H9 (cell line): ENCODE results near the gene AGBL3. TPM values are rescaled to one million over a fixed set of nuclear protein-coding genes. Genes with fewer than 3 reads are reported as not detected.
"Not testable (repeated sequence)": the region's sequence is repeated elsewhere in the genome, so short reads cannot be mapped to it uniquely, and the experiment has no call there.

Experiments
- DNase-seq: peaks from one replicate; pipeline ENCODE4 v3.0.0-alpha.2; 2017
- H2AFZ ChIP-seq: one replicate; pipeline ENCODE4 v1.6.1; 2013; ENCODE audit warnings: mild to moderate bottlenecking, low read length, control low read depth, moderate library complexity
- H2AK5ac ChIP-seq: 2 replicates; pipeline ENCODE4 v1.6.1; 2013; ENCODE audit warnings: low read length, control low read depth, mixed read lengths; ENCODE audit not compliant: insufficient read length
- H2BK120ac ChIP-seq: one replicate; pipeline ENCODE4 v1.6.1; 2013; ENCODE audit warnings: low read depth, mild to moderate bottlenecking, low read length, control low read depth, inconsistent platforms; ENCODE audit not compliant: poor library complexity, severe bottlenecking
- H2BK12ac ChIP-seq: 2 replicates; pipeline ENCODE4 v1.6.1; 2013; ENCODE audit warnings: low read length, control low read depth, mixed read lengths, low read depth; ENCODE audit not compliant: insufficient read length
- H2BK15ac ChIP-seq: 2 replicates; pipeline ENCODE4 v1.6.1; 2013; ENCODE audit warnings: low read depth, low read length, control low read depth
- H2BK20ac ChIP-seq: one replicate; pipeline ENCODE4 v1.6.1; 2013; ENCODE audit warnings: low read depth, mild to moderate bottlenecking, low read length, control low read depth, inconsistent platforms; ENCODE audit not compliant: poor library complexity, severe bottlenecking
- H2BK5ac ChIP-seq: 2 replicates; pipeline ENCODE4 v1.6.1; 2013; ENCODE audit warnings: low read length, control low read depth, mixed read lengths; ENCODE audit not compliant: insufficient read length
- H3K14ac ChIP-seq: 2 replicates; pipeline ENCODE4 v1.6.1; 2013; ENCODE audit warnings: low read length, control low read depth; ENCODE audit not compliant: insufficient read depth
- H3K18ac ChIP-seq: 2 replicates; pipeline ENCODE4 v1.6.1; 2013; ENCODE audit warnings: low read depth, mild to moderate bottlenecking, mixed read lengths, low read length, control low read depth; ENCODE audit not compliant: insufficient read length
- H3K23ac ChIP-seq: 2 replicates; pipeline ENCODE4 v1.6.1; 2013; ENCODE audit warnings: low read length, control low read depth, mixed read lengths, low read depth; ENCODE audit not compliant: insufficient read length
- H3K23me2 ChIP-seq: 2 replicates; pipeline ENCODE4 v1.6.1; 2013; ENCODE audit warnings: low read depth, mild to moderate bottlenecking, mixed read lengths, low read length, control low read depth; ENCODE audit not compliant: insufficient read length, poor library complexity, severe bottlenecking
- H3K27ac ChIP-seq: 2 replicates; pipeline ENCODE4 v1.5.1; 2013; ENCODE audit warnings: low read length, control low read depth, mixed read lengths, low read depth; ENCODE audit not compliant: insufficient read length
- H3K27me3 ChIP-seq: 2 replicates; pipeline ENCODE4 v1.6.1; 2013; ENCODE audit warnings: low read length, control low read depth, inconsistent platforms; ENCODE audit not compliant: insufficient read depth
- H3K4ac ChIP-seq: 2 replicates; pipeline ENCODE4 v1.6.1; 2013; ENCODE audit warnings: low read depth, mild to moderate bottlenecking, control low read depth, inconsistent platforms, low read length, moderate library complexity
- H3K4me1 ChIP-seq: 2 replicates; pipeline ENCODE4 v1.6.1; 2013; ENCODE audit warnings: low read length, control low read depth, inconsistent platforms; ENCODE audit not compliant: insufficient read depth
- H3K4me2 ChIP-seq: 2 replicates; pipeline ENCODE4 v1.6.1; 2013; ENCODE audit warnings: low read length, control low read depth, mixed read lengths; ENCODE audit not compliant: insufficient read length, insufficient read depth
- H3K56ac ChIP-seq: 2 replicates; pipeline ENCODE4 v1.6.1; 2013; ENCODE audit warnings: low read depth, mild to moderate bottlenecking, mixed read lengths, low read length, control low read depth; ENCODE audit not compliant: insufficient read length
- H3K79me1 ChIP-seq: 2 replicates; pipeline ENCODE4 v1.6.1; 2013; ENCODE audit warnings: low read depth, mild to moderate bottlenecking, moderate library complexity, low read length, control low read depth, inconsistent platforms; ENCODE audit not compliant: insufficient read depth, poor library complexity, severe bottlenecking
- H3K79me2 ChIP-seq: 2 replicates; pipeline ENCODE4 v1.6.1; 2013; ENCODE audit warnings: low read length, control low read depth, inconsistent platforms; ENCODE audit not compliant: insufficient read depth
- H3K9ac ChIP-seq: 2 replicates; pipeline ENCODE4 v1.6.1; 2013; ENCODE audit warnings: low read length, control low read depth, mixed read lengths; ENCODE audit not compliant: insufficient read length; ENCODE audit errors: extremely low read depth
- H3K9me3 ChIP-seq: one replicate; pipeline ENCODE4 v1.6.1; 2013; ENCODE audit warnings: low read depth, low read length, inconsistent platforms; ENCODE audit not compliant: control insufficient read depth
- H3T11ph ChIP-seq: one replicate; pipeline ENCODE4 v1.6.1; 2013; ENCODE audit warnings: mild to moderate bottlenecking, low read length, control low read depth, inconsistent platforms
- H4K20me1 ChIP-seq: one replicate; pipeline ENCODE4 v1.6.1; 2013; ENCODE audit not compliant: control insufficient read depth, insufficient read length, insufficient read depth
- H4K5ac ChIP-seq: 2 replicates; pipeline ENCODE4 v1.6.1; 2013; ENCODE audit warnings: low read depth, mild to moderate bottlenecking, mixed read lengths, low read length, control low read depth; ENCODE audit not compliant: insufficient read length
- H4K8ac ChIP-seq: replicated peaks from 2 replicates; pipeline ENCODE4 v1.6.1; 2013; ENCODE audit warnings: low read length, control low read depth, mixed read lengths, low read depth; ENCODE audit not compliant: insufficient read length
- H4K91ac ChIP-seq: 2 replicates; pipeline ENCODE4 v1.6.1; 2013; ENCODE audit warnings: low read depth, mild to moderate bottlenecking, moderate library complexity, mixed read lengths, low read length, control low read depth; ENCODE audit not compliant: insufficient read length
- H3K27ac Mint-ChIP-seq, 3 experiments: 2 replicates in 2 of 3; 3 replicates in 1 of 3; pipeline ENCODE4 v1.8.0; 2020 to 2021; ENCODE audit warnings: mixed read lengths in 3 of 3, mild to moderate bottlenecking in 1 of 3, moderate library complexity in 1 of 3
- H3K27me3 Mint-ChIP-seq: 2 replicates; pipeline ENCODE4 v1.8.0; 2021; ENCODE audit warnings: low read depth, mild to moderate bottlenecking, moderate library complexity, mixed read lengths
- H3K36me3 Mint-ChIP-seq, 3 experiments: 2 replicates in 2 of 3; 3 replicates in 1 of 3; pipeline ENCODE4 v1.8.0; 2020 to 2021; ENCODE audit warnings: low read depth in 3 of 3, mixed read lengths in 3 of 3; ENCODE audit not compliant: insufficient read depth in 1 of 3
- H3K4me1 Mint-ChIP-seq, 2 experiments: 2 replicates each; pipeline ENCODE4 v1.8.0; 2020; ENCODE audit warnings: mixed read lengths in 2 of 2
- H3K4me3 Mint-ChIP-seq, 2 experiments: 2 replicates in 1 of 2; 3 replicates in 1 of 2; pipeline ENCODE4 v1.8.0; 2020 to 2021; ENCODE audit warnings: mild to moderate bottlenecking in 2 of 2, mixed read lengths in 2 of 2, moderate library complexity in 1 of 2
- H3K9me3 Mint-ChIP-seq, 2 experiments: 2 replicates in 1 of 2; 3 replicates in 1 of 2; pipeline ENCODE4 v1.8.0; 2020; ENCODE audit warnings: mild to moderate bottlenecking in 2 of 2, mixed read lengths in 2 of 2, moderate library complexity in 1 of 2
- WGBS: extraction: QIAGEN DNeasy Blood & Tissue Kit; methylation state at CpG from one replicate; pipeline ENCODE4 v1.1.7; 2013; ENCODE audit warnings: missing lambda C conversion rate, low lambda C conversion rate, mixed read lengths; ENCODE audit not compliant: insufficient read length; ENCODE audit errors: extremely low coverage; 5-methylcytosine and 5-hydroxymethylcytosine counted together
- total RNA-seq: library from RNA; stranded (reverse); gene quantifications from 2 replicates; pipeline ENCODE4 v1.2.1, GENCODE V29; 2021
- TF ChIP-seq, protein P1 (sequence below): fragments of 200-600 bp; sonication (generic); conservative IDR thresholded peaks from 3 replicates; pipeline ENCODE4 v1.8.0; 2021; ENCODE audit warnings: antibody characterized with exemption, mild to moderate bottlenecking

Gene AGBL3
- total RNA-seq, 1 experiment from 2014 or later = 2.4 TPM

DNA sequence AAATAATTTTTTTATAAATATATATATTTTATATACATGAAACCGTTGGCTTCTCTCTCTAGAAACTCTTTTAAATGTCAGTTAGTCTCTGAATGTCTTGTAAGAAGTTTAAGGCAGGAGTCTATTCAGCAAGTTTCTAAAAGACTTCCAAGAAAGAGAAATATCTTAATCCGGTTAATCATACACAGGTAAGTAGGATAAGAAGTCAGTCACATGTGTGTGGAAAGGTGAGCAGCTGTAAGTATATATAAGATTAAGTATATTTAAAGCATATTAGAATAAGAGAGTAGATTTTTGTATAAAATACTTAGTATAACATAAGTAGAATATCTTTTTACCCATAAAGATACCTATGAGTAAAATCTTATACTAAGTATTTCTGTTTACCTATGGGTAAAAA is 48.9 kb downstream of the AGBL3 start:
- no peaks in the 10 kb centered on the region for H3K9me3 ChIP-seq
- H2BK20ac ChIP-seq = no peak overlapping the region
- no peak overlapping the region for H2BK15ac ChIP-seq
- H2BK12ac ChIP-seq = no peak overlapping the region
- DNase-seq = no peak
- no peak overlapping the region for H3K9ac ChIP-seq
- TF ChIP-seq, protein P1, sequence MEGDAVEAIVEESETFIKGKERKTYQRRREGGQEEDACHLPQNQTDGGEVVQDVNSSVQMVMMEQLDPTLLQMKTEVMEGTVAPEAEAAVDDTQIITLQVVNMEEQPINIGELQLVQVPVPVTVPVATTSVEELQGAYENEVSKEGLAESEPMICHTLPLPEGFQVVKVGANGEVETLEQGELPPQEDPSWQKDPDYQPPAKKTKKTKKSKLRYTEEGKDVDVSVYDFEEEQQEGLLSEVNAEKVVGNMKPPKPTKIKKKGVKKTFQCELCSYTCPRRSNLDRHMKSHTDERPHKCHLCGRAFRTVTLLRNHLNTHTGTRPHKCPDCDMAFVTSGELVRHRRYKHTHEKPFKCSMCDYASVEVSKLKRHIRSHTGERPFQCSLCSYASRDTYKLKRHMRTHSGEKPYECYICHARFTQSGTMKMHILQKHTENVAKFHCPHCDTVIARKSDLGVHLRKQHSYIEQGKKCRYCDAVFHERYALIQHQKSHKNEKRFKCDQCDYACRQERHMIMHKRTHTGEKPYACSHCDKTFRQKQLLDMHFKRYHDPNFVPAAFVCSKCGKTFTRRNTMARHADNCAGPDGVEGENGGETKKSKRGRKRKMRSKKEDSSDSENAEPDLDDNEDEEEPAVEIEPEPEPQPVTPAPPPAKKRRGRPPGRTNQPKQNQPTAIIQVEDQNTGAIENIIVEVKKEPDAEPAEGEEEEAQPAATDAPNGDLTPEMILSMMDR = no peak
- no peaks in the 10 kb centered on the region for H3K36me3 Mint-ChIP-seq
- H3K18ac ChIP-seq = no peak overlapping the region
- no peaks in the 10 kb centered on the region for H3K79me2 ChIP-seq
- no peak overlapping the region for H2BK120ac ChIP-seq
- H3K79me1 ChIP-seq = no peaks in the 10 kb centered on the region
- no peak overlapping the region for H3K4ac ChIP-seq
- no peaks in the 10 kb centered on the region for H3K27me3 ChIP-seq
- H4K5ac ChIP-seq = no peak overlapping the region
- H3T11ph ChIP-seq = no peak overlapping the region
- H3K9me3 Mint-ChIP-seq = no peaks in the 10 kb centered on the region
- no peaks in the 10 kb centered on the region for H3K4me1 ChIP-seq
- H2AFZ ChIP-seq = no peak overlapping the region
- H3K56ac ChIP-seq = no peak overlapping the region
- H3K23me2 ChIP-seq = no peaks in the 10 kb centered on the region
- no peaks in the 10 kb centered on the region for H4K20me1 ChIP-seq
- H4K8ac ChIP-seq = no peak overlapping the region
- no peak overlapping the region for H3K27ac ChIP-seq
- H3K4me3 Mint-ChIP-seq = no peak overlapping the region
- H3K4me2 ChIP-seq = no peak overlapping the region
- no peaks in the 10 kb centered on the region for H3K4me1 Mint-ChIP-seq
- H3K23ac ChIP-seq = no peak overlapping the region
- WGBS = no CpG with 5 or more reads among the region's 2 CpGs
- no peak overlapping the region for H2AK5ac ChIP-seq
- no peak overlapping the region for H3K27ac Mint-ChIP-seq
- no peak overlapping the region for H3K14ac ChIP-seq
- no peak overlapping the region for H4K91ac ChIP-seq
- no peaks in the 10 kb centered on the region for H3K27me3 Mint-ChIP-seq
- H2BK5ac ChIP-seq = no peak overlapping the region

DNA sequence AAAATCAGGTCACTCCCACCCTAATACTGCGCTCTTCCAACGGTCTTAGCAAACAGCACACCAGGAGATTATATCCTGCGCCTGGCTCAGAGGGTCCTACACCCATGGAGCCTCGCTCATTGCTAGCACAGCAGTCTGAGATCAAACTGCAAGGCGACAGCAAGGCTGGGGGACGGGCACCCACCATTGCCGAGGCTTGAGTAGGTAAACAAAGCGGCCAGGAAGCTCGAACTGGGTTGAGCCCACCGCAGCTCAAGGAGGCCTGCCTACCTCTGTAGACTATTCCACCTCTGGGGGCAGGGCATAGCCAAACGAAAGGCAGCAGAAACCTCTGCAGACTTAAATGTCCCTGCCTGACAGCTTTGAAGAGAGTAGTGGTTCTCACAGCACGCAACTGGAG is 80.7 kb downstream of the AGBL3 start:
- H3K4me2 ChIP-seq, H3K4me3 Mint-ChIP-seq, H3K56ac ChIP-seq, H4K91ac ChIP-seq, H3K4me1 ChIP-seq, H3K27me3 ChIP-seq, H4K20me1 ChIP-seq, H3K79me1 ChIP-seq, H4K5ac ChIP-seq, H3K23me2 ChIP-seq, H3K9ac ChIP-seq, H2BK5ac ChIP-seq, H3K18ac ChIP-seq, H3K27me3 Mint-ChIP-seq, H3K27ac Mint-ChIP-seq, H2BK20ac ChIP-seq, H4K8ac ChIP-seq, H3K27ac ChIP-seq, H3K4ac ChIP-seq, H2BK120ac ChIP-seq, H2BK15ac ChIP-seq, H2AK5ac ChIP-seq, H3K14ac ChIP-seq, H3T11ph ChIP-seq, H2BK12ac ChIP-seq, H2AFZ ChIP-seq, H3K9me3 ChIP-seq, H3K23ac ChIP-seq, H3K4me1 Mint-ChIP-seq, H3K79me2 ChIP-seq, DNase-seq: not testable (repeated sequence)
- Mint-ChIP-seq H3K9me3 (peaks cover 47 to 56% of the 10 kb centered on the region in 2 experiments), H3K36me3 (peaks cover 16 to 34% (median 30%) of the 10 kb centered on the region in 3 experiments)
- no CpG with 5 or more reads among the region's 12 CpGs for WGBS
